ENCODE results near the gene PI4KA.

DNA sequence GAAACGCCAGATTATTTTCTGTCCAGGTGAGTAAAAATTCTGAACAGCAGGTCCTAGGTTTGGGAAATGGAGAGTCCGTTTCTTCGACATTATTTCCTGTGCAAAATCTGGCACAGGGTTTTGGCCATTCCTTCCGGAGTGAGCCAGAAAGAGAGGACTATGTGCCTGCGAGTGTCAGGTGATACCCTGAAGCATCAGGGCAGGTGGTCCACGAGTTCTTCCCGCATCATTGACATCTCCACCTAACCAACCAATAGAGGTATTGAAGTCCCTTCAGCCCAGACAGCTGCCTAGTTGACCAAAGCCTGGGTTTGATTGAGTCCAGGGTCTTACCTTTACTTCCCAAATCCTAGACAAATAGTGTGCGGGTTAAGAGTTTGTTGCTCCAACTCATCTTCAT is 1.0 kb upstream of the PI4KA start:
- TF ChIP-seq, protein P1, sequence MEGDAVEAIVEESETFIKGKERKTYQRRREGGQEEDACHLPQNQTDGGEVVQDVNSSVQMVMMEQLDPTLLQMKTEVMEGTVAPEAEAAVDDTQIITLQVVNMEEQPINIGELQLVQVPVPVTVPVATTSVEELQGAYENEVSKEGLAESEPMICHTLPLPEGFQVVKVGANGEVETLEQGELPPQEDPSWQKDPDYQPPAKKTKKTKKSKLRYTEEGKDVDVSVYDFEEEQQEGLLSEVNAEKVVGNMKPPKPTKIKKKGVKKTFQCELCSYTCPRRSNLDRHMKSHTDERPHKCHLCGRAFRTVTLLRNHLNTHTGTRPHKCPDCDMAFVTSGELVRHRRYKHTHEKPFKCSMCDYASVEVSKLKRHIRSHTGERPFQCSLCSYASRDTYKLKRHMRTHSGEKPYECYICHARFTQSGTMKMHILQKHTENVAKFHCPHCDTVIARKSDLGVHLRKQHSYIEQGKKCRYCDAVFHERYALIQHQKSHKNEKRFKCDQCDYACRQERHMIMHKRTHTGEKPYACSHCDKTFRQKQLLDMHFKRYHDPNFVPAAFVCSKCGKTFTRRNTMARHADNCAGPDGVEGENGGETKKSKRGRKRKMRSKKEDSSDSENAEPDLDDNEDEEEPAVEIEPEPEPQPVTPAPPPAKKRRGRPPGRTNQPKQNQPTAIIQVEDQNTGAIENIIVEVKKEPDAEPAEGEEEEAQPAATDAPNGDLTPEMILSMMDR (conservative IDR thresholded peaks at IDR 0.05) = no peak
- no peak for TF ChIP-seq ZFX (IDR thresholded peaks at IDR 0.05)

Measured in C4-2B (cell line).